H9 (cell line): ENCODE results near the gene CEMIP. TPM values are rescaled to one million over a fixed set of nuclear protein-coding genes. Genes with fewer than 3 reads are reported as not detected.

ENCODE experiments used
- DNase-seq: peaks from one replicate; pipeline ENCODE4 v3.0.0-alpha.2; 2017
- H2AFZ ChIP-seq: one replicate; pipeline ENCODE4 v1.6.1; 2013; ENCODE audit warnings: mild to moderate bottlenecking, low read length, control low read depth, moderate library complexity
- H2AK5ac ChIP-seq: 2 replicates; pipeline ENCODE4 v1.6.1; 2013; ENCODE audit warnings: low read length, control low read depth, mixed read lengths; ENCODE audit not compliant: insufficient read length
- H2BK120ac ChIP-seq: one replicate; pipeline ENCODE4 v1.6.1; 2013; ENCODE audit warnings: low read depth, mild to moderate bottlenecking, low read length, control low read depth, inconsistent platforms; ENCODE audit not compliant: poor library complexity, severe bottlenecking
- H2BK12ac ChIP-seq: 2 replicates; pipeline ENCODE4 v1.6.1; 2013; ENCODE audit warnings: low read length, control low read depth, mixed read lengths, low read depth; ENCODE audit not compliant: insufficient read length
- H2BK15ac ChIP-seq: 2 replicates; pipeline ENCODE4 v1.6.1; 2013; ENCODE audit warnings: low read depth, low read length, control low read depth
- H2BK20ac ChIP-seq: one replicate; pipeline ENCODE4 v1.6.1; 2013; ENCODE audit warnings: low read depth, mild to moderate bottlenecking, low read length, control low read depth, inconsistent platforms; ENCODE audit not compliant: poor library complexity, severe bottlenecking
- H2BK5ac ChIP-seq: 2 replicates; pipeline ENCODE4 v1.6.1; 2013; ENCODE audit warnings: low read length, control low read depth, mixed read lengths; ENCODE audit not compliant: insufficient read length
- H3K14ac ChIP-seq: 2 replicates; pipeline ENCODE4 v1.6.1; 2013; ENCODE audit warnings: low read length, control low read depth; ENCODE audit not compliant: insufficient read depth
- H3K18ac ChIP-seq: 2 replicates; pipeline ENCODE4 v1.6.1; 2013; ENCODE audit warnings: low read depth, mild to moderate bottlenecking, mixed read lengths, low read length, control low read depth; ENCODE audit not compliant: insufficient read length
- H3K23ac ChIP-seq: 2 replicates; pipeline ENCODE4 v1.6.1; 2013; ENCODE audit warnings: low read length, control low read depth, mixed read lengths, low read depth; ENCODE audit not compliant: insufficient read length
- H3K23me2 ChIP-seq: 2 replicates; pipeline ENCODE4 v1.6.1; 2013; ENCODE audit warnings: low read depth, mild to moderate bottlenecking, mixed read lengths, low read length, control low read depth; ENCODE audit not compliant: insufficient read length, poor library complexity, severe bottlenecking
- H3K27ac ChIP-seq: 2 replicates; pipeline ENCODE4 v1.5.1; 2013; ENCODE audit warnings: low read length, control low read depth, mixed read lengths, low read depth; ENCODE audit not compliant: insufficient read length
- H3K27me3 ChIP-seq: 2 replicates; pipeline ENCODE4 v1.6.1; 2013; ENCODE audit warnings: low read length, control low read depth, inconsistent platforms; ENCODE audit not compliant: insufficient read depth
- H3K4ac ChIP-seq: 2 replicates; pipeline ENCODE4 v1.6.1; 2013; ENCODE audit warnings: low read depth, mild to moderate bottlenecking, control low read depth, inconsistent platforms, low read length, moderate library complexity
- H3K4me1 ChIP-seq: 2 replicates; pipeline ENCODE4 v1.6.1; 2013; ENCODE audit warnings: low read length, control low read depth, inconsistent platforms; ENCODE audit not compliant: insufficient read depth
- H3K4me2 ChIP-seq: 2 replicates; pipeline ENCODE4 v1.6.1; 2013; ENCODE audit warnings: low read length, control low read depth, mixed read lengths; ENCODE audit not compliant: insufficient read length, insufficient read depth
- H3K56ac ChIP-seq: 2 replicates; pipeline ENCODE4 v1.6.1; 2013; ENCODE audit warnings: low read depth, mild to moderate bottlenecking, mixed read lengths, low read length, control low read depth; ENCODE audit not compliant: insufficient read length
- H3K79me1 ChIP-seq: 2 replicates; pipeline ENCODE4 v1.6.1; 2013; ENCODE audit warnings: low read depth, mild to moderate bottlenecking, moderate library complexity, low read length, control low read depth, inconsistent platforms; ENCODE audit not compliant: insufficient read depth, poor library complexity, severe bottlenecking
- H3K79me2 ChIP-seq: 2 replicates; pipeline ENCODE4 v1.6.1; 2013; ENCODE audit warnings: low read length, control low read depth, inconsistent platforms; ENCODE audit not compliant: insufficient read depth
- H3K9ac ChIP-seq: 2 replicates; pipeline ENCODE4 v1.6.1; 2013; ENCODE audit warnings: low read length, control low read depth, mixed read lengths; ENCODE audit not compliant: insufficient read length; ENCODE audit errors: extremely low read depth
- H3K9me3 ChIP-seq: one replicate; pipeline ENCODE4 v1.6.1; 2013; ENCODE audit warnings: low read depth, low read length, inconsistent platforms; ENCODE audit not compliant: control insufficient read depth
- H3T11ph ChIP-seq: one replicate; pipeline ENCODE4 v1.6.1; 2013; ENCODE audit warnings: mild to moderate bottlenecking, low read length, control low read depth, inconsistent platforms
- H4K20me1 ChIP-seq: one replicate; pipeline ENCODE4 v1.6.1; 2013; ENCODE audit not compliant: control insufficient read depth, insufficient read length, insufficient read depth
- H4K5ac ChIP-seq: 2 replicates; pipeline ENCODE4 v1.6.1; 2013; ENCODE audit warnings: low read depth, mild to moderate bottlenecking, mixed read lengths, low read length, control low read depth; ENCODE audit not compliant: insufficient read length
- H4K8ac ChIP-seq: replicated peaks from 2 replicates; pipeline ENCODE4 v1.6.1; 2013; ENCODE audit warnings: low read length, control low read depth, mixed read lengths, low read depth; ENCODE audit not compliant: insufficient read length
- H4K91ac ChIP-seq: 2 replicates; pipeline ENCODE4 v1.6.1; 2013; ENCODE audit warnings: low read depth, mild to moderate bottlenecking, moderate library complexity, mixed read lengths, low read length, control low read depth; ENCODE audit not compliant: insufficient read length
- H3K27ac Mint-ChIP-seq, 3 experiments: 2 replicates in 2 of 3; 3 replicates in 1 of 3; pipeline ENCODE4 v1.8.0; 2020 to 2021; ENCODE audit warnings: mixed read lengths in 3 of 3, mild to moderate bottlenecking in 1 of 3, moderate library complexity in 1 of 3
- H3K27me3 Mint-ChIP-seq: 2 replicates; pipeline ENCODE4 v1.8.0; 2021; ENCODE audit warnings: low read depth, mild to moderate bottlenecking, moderate library complexity, mixed read lengths
- H3K36me3 Mint-ChIP-seq, 3 experiments: 2 replicates in 2 of 3; 3 replicates in 1 of 3; pipeline ENCODE4 v1.8.0; 2020 to 2021; ENCODE audit warnings: low read depth in 3 of 3, mixed read lengths in 3 of 3; ENCODE audit not compliant: insufficient read depth in 1 of 3
- H3K4me1 Mint-ChIP-seq, 2 experiments: 2 replicates each; pipeline ENCODE4 v1.8.0; 2020; ENCODE audit warnings: mixed read lengths in 2 of 2
- H3K4me3 Mint-ChIP-seq, 2 experiments: 2 replicates in 1 of 2; 3 replicates in 1 of 2; pipeline ENCODE4 v1.8.0; 2020 to 2021; ENCODE audit warnings: mild to moderate bottlenecking in 2 of 2, mixed read lengths in 2 of 2, moderate library complexity in 1 of 2
- H3K9me3 Mint-ChIP-seq, 2 experiments: 2 replicates in 1 of 2; 3 replicates in 1 of 2; pipeline ENCODE4 v1.8.0; 2020; ENCODE audit warnings: mild to moderate bottlenecking in 2 of 2, mixed read lengths in 2 of 2, moderate library complexity in 1 of 2
- CTCF ChIP-seq: fragments of 200-600 bp; sonication (generic); conservative IDR thresholded peaks from 3 replicates; pipeline ENCODE4 v1.8.0; 2021; ENCODE audit warnings: antibody characterized with exemption, mild to moderate bottlenecking
- WGBS: extraction: QIAGEN DNeasy Blood & Tissue Kit; methylation state at CpG from one replicate; pipeline ENCODE4 v1.1.7; 2013; ENCODE audit warnings: missing lambda C conversion rate, low lambda C conversion rate, mixed read lengths; ENCODE audit not compliant: insufficient read length; ENCODE audit errors: extremely low coverage; 5-methylcytosine and 5-hydroxymethylcytosine counted together
- total RNA-seq: library from RNA; stranded (reverse); gene quantifications from 2 replicates; pipeline ENCODE4 v1.2.1, GENCODE V29; 2021

The CEMIP gene
- total RNA-seq, 1 experiment from 2014 or later: 0.09 TPM

- Histone ChIP-seq H3K4me2 (no peak overlapping the region), H3K79me2 (no peaks in the 10 kb centered on the region), H2AFZ (no peak overlapping the region), H3T11ph (no peak overlapping the region), H3K27ac (no peak overlapping the region), H3K9ac (no peak overlapping the region), H4K5ac (no peak overlapping the region), H2BK120ac (no peak overlapping the region), H2BK20ac (no peak overlapping the region), H3K27me3 (no peaks in the 10 kb centered on the region), H3K4ac (no peak overlapping the region), H4K20me1 (no peaks in the 10 kb centered on the region), H2BK5ac (no peak overlapping the region), H3K79me1 (no peaks in the 10 kb centered on the region), H3K18ac (no peak overlapping the region), H3K9me3 (no peaks in the 10 kb centered on the region), H3K4me1 (peaks cover 6% of the 10 kb centered on the region; the same call in 1 of the 2 replicates), H2BK15ac (no peak overlapping the region), H4K91ac (no peak overlapping the region), H2AK5ac (no peak overlapping the region), H3K23me2 (no peaks in the 10 kb centered on the region), H3K56ac (no peak overlapping the region), H2BK12ac (no peak overlapping the region), H3K23ac (no peak overlapping the region), H3K14ac (no peak overlapping the region), H4K8ac (no peak overlapping the region)
- no peak overlapping the region for H3K4me3 Mint-ChIP-seq
- H3K27me3 Mint-ChIP-seq: no peaks in the 10 kb centered on the region
- H3K4me1 Mint-ChIP-seq: peaks cover 10 to 16% of the 10 kb centered on the region in 2 experiments
- no peak for TF ChIP-seq CTCF
- DNase-seq: no peak
- H3K9me3 Mint-ChIP-seq: no peaks in the 10 kb centered on the region
- no peak overlapping the region for H3K27ac Mint-ChIP-seq
- WGBS: no CpG with 5 or more reads among the region's 8 CpGs
- peaks cover 3 to 12% (median 6%) of the 10 kb centered on the region in 3 experiments; a peak in 4 of 7 replicates for H3K36me3 Mint-ChIP-seq
These were observed 25.2 kb upstream of the CEMIP start for GRCh38 chr15:80754014-80754413.
